ENCODE measurements around the gene ANKRD52.
"Not testable (repeated sequence)": the region's sequence is repeated elsewhere in the genome, so short reads cannot be mapped to it uniquely, and the experiment has no call there.

The ANKRD52 gene

DNA sequence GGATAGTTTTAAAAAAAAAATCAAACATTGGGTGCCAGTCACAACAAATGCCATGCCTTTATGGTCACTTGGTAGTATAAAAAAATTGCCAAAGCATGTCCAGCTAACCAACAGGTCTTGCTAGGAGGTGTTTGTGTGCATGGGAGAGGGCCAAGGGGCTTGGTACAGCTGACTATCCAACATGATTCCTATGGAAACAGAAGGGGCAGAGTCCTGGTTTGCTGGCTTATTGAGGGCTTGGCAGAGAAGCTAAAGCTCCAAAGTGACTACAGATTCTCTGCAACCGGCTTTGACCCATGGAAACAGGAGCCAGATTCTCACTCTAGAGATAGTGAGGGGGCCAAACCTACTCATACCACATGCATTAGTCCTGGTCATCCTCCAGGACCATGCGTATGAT lies 14.3 kb upstream of the ANKRD52 start:
- not testable (repeated sequence) for DNase-seq (ENCODE audit: low read depth in 3 of 3, low spot score in 1 of 3)

- no peak for DNase-seq (ENCODE audit: low read depth in 3 of 3, low spot score in 1 of 3)
These were observed 12.8 kb upstream of the ANKRD52 start for GRCh38 chr12:56271031-56271430.

DNA sequence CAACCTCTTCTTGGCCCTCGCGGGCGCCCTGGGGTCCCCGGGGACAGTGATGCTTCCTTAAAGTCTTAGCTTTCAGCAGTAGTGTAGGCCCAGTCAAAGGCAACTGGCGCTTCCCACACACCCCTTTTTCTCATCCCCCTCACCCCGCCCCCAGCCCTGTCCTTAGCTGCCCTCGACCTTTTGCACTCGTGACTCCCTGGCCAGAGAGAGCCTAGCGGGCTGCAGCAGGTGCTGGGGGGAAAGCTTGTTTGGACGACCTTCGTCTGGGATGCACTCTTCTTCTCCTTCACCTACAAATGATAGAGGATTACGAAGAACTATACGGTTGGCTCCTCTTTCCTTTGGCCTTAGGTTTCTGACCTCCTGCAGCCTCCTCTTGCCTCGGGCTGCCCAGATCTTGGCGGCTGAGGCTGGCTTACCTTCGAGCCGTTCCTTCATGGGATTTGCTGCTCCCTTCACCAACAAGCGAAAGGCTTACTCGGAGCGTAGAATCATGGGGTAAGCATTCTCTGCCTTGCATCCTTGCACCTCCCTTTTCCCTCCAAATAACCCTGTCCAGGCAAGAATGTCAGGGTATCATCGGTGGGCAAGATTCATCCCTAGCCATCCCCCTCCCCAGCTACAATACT lies 9.4 kb upstream of the ANKRD52 start:
- no peak for DNase-seq (ENCODE audit: low read depth in 3 of 3, low spot score in 1 of 3)

DNA sequence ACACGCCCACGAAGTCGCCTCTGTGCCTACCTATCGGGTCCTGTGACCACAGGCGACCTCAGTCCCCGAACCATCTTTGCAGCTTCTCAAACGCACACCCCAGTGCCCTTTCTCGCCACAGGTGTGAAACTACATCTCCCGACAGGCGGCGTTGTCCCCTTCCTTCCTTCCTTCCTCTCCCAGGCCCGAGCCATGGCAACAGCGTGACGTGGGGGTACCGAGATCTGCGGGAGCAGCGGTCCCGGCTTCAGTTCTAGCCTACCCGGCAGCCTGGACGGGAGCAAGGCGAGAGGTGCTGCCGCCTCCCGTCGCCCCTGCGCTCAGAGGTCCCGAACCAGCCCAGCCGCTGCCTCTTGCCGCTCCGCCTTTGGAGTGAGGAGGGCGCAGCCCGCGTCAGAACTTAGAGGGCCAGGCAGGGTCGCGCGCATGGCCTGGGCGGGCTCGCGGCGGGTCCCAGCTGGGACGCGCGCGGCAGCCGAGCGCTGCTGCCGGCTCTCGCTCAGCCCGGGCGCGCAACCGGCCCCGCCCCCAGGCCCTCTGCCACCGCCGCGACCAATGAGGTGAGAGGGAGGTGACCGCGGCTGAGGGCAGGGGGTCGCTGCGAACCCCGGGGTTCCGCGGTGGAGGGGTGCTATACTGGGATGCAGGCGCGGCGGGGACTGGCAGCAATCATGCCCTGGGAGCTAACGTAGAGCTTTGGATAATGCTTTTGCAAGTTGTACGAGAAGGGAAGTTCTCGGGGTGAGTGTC lies 8.7 kb upstream of the ANKRD52 start, which contains the start of gene COQ10A:
Gene COQ10A, plus strand, starts transcription at position 250 of the 750 bp plus-strand sequence. Its CDS starts 177 bp downstream, at position 427.
- DNase-seq (ENCODE audit: low read depth in 3 of 3, low spot score in 1 of 3): peak; percentile 68 to 77 (median 68)

DNA sequence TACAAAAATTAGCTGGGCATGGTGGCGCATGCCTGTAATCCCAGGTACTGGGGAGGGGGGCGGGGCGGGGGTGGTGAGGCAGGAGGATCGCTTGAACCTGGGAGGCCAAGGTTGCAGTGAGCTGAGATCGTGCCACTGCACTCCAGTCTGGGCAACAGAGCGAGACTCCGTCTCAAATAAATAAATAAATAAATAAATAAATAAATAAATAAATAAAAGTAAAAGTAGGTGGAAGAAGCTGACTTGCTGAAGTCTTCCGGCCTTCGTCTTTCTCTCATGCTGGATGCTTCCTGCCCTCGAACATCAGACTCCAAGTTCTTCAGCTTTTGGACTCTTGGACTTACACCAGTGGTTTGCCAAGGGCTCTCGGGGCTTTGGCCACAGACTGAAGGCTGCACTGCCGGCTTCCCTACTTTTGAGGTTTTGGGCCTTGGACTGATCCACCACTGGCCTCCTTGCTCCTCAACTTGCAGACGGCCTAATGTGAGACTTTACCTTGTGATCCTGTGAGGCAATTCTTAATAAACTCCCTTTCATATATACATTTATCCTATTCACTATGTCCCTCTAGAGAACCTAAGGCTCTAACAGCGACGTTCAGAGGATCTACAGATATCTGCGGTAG lies 8.0 kb upstream of the ANKRD52 start:
- DNase-seq (ENCODE audit: low read depth in 3 of 3, low spot score in 1 of 3): not testable (repeated sequence)

- DNase-seq (ENCODE audit: low read depth in 3 of 3, low spot score in 1 of 3): not testable (repeated sequence)
These were observed 4.8 kb upstream of the ANKRD52 start for GRCh38 chr12:56262955-56263354.

DNA sequence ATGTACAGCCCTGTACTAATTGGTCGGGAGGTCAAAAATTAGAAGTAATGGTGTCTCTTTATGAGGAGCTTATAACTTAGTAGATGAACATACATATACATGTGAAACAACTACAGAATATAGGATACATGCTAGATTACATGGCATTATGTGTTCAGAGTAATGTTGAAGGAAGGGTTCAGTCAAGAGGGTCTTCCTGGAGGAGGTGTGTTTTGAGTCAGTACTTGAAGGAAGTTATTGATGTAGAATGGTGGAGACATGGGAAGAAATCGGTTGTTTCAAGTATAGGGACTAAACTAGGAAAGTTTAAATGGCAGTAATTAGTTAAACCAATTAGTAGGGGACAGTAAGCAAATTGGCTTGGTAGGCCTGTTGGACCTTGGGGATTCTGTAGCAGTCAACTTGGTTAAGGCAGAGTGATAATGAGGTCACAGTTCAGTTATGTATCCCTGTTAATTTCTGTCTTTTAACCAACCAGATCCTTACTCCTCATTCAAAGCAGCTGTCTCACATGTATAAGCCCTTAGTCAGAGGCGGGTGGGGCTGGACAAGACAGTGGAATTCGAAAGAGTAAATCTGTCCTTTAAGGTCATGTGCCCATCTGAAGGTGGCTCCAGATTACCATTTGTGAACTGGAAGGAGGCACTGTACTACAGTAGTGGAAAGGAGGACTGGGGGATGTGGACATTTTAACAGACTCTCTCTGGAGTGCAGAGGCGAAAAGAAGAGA lies 3.5 kb upstream of the ANKRD52 start:
- no peak for DNase-seq (ENCODE audit: low read depth in 3 of 3, low spot score in 1 of 3)

GRCh38 chr12:56260921-56261320 lies 2.7 kb upstream of the ANKRD52 start:
- no peak for DNase-seq (ENCODE audit: low read depth in 3 of 3, low spot score in 1 of 3)

DNA sequence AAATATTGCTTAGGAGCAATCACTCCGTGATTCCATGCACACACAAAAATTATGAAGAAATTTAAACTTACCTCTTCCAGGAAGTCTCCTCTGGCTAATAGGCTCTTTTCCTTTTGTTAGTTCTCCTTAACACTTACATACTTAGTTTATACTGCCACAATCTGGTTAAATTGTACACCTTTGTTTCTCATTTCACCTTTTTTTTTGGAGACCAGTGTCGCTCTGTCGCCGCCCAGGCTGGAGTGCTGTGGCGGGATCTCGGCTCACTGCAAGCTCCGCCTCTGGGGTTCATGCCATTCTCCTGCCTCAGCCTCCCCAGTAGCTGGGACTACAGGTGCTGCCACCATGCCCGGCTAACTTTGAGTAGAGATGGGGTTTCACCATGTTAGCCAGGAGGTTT lies 2.2 kb upstream of the ANKRD52 start:
- no peak for DNase-seq (ENCODE audit: low read depth in 3 of 3, low spot score in 1 of 3)

- DNase-seq (ENCODE audit: low read depth in 3 of 3, low spot score in 1 of 3): no peak
These were observed 618 bp upstream of the ANKRD52 start for GRCh38 chr12:56258820-56259183.

DNA sequence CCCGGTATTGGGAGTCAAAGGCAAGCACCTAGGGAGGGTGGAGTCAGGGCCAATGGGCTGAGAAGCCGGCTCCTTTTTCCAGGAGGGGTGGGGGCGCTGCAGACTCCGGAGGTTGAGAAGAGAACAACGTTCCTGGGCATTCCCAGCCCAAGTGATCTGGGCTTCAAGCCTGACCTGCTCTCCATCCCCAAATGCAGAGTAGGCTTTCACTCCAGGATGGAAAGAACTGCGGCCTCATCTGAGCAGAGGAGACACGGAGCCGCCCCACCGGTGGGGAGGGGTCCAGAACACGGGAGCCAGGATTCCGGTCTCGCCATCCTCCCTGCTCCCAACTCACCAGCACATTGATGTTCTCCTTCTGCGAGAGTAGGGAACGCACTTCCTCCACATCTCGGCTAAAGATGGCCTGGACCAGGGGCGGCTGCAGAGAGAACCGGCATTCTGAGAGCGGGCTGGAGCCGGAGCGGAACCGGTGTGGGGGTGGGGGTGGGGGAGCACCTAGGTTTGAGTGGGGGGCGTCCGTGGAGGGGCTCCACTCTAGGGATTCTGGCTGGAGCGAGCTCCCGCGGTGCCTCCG lies 605 bp downstream of the ANKRD52 start:
- DNase-seq (ENCODE audit: low read depth in 3 of 3, low spot score in 1 of 3): no peak

DNA sequence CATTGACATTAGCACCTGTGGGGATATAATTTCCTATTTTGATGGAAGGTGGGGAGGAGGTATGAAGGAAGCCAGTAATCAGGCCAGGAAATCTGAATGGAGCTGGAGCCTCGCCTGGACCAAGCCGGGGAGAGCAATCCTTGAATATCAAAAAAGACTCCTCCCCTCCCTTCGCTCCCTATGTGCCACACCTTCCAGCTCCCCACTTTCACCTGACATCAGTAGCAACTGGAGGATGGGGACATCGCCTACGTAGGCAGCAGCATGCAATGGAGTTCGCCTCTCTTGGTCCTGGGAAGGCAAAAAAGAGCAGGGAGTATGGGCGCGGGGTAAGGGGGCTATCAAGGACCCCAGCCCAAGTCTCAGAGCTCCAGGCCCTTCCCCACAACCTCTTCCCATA lies 1.1 kb downstream of the ANKRD52 start:
- no peak for DNase-seq (ENCODE audit: low read depth in 3 of 3, low spot score in 1 of 3)

- no peak for DNase-seq (ENCODE audit: low read depth in 3 of 3, low spot score in 1 of 3)
These were observed 1.7 kb downstream of the ANKRD52 start for GRCh38 chr12:56256326-56256960.

DNA sequence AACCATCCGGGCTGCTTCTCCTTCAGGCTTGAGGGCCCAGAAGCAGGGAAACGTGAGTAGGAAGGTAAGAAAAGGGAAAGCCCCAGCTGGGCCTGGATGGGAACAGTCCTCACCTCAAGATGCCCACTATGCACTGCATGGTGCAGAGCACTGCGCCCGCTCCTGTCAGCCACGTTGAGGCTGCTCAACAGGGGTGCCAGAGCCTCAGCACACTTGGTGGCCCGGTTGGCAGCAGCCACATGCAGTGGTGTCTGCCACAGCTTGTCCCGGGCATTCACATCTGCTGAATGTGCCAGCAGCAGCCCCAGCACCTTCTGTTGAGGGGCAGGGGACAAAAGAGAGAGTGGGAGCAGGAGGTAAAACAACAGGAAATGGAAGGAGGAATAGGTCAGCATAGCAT lies 2.5 kb downstream of the ANKRD52 start:
- no peak for DNase-seq (ENCODE audit: low read depth in 3 of 3, low spot score in 1 of 3)

GRCh38 chr12:56253091-56253490 lies 5.1 kb downstream of the ANKRD52 start:
- DNase-seq (ENCODE audit: low read depth in 3 of 3, low spot score in 1 of 3): no peak

GRCh38 chr12:56252649-56253048 lies 5.5 kb downstream of the ANKRD52 start:
- DNase-seq (ENCODE audit: low read depth in 3 of 3, low spot score in 1 of 3): no peak

DNA sequence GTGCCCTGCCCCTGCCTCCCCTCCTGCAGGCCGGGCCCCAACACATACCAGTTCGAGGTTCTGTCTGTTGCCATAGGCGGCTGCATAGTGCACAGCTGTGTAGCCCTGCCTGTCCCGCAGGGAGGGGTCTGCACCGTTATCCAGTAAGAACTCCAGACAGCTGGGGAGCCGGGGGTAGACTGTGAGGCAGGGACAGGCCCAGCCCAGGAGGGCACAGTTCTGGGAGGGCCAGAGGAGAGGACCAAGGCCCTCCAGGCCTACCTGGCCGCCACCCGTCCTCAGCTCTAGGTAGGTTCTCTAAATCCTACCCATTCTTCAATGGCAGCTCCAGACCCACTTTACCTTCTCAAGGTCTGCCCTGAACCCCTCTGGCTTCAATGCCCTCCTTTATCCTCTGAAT lies 9.5 kb downstream of the ANKRD52 start:
- no peak for DNase-seq (ENCODE audit: low read depth in 3 of 3, low spot score in 1 of 3)

DNA sequence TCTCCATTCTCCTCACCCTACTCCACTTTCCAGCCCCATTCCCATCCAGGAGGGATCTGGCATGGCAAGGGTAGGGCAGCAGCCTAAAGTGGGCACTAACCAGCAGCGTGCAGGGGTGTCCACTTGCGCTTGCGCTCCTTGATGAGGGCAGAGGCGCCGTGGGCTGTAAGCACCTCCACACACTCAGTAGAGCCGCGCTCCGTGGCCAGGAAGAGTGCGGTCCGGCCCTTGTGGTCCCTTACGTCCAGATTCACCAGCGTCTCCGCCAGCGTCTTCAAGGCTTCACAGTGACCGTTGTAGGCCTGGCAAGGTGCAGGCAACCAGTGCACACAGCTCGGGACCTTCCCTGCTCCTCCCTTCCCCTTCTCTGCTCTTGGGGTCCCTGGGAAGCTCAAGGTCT lies 10.3 kb downstream of the ANKRD52 start:
- no peak for DNase-seq (ENCODE audit: low read depth in 3 of 3, low spot score in 1 of 3)

DNA sequence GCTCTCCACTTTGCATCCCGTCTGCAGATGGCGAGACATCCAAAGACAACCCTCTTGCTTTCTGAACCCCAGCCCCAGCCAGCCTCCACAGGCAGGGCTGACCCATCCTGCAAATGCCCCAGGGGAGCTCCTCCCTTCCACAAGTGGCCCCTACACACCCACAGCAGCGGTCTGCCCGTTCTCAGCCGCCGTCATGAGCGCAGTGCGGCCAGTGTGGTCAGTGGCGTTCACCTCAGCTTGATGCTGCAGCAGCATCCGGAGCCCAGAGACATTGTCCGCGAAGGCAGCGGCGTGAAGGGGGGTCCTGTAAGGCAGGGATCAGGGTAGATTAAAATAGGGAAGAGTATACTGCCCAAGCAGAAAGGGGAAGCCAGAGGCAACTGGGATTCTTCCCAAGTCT lies 13.7 kb downstream of the ANKRD52 start:
- no peak for DNase-seq (ENCODE audit: low read depth in 3 of 3, low spot score in 1 of 3)

DNA sequence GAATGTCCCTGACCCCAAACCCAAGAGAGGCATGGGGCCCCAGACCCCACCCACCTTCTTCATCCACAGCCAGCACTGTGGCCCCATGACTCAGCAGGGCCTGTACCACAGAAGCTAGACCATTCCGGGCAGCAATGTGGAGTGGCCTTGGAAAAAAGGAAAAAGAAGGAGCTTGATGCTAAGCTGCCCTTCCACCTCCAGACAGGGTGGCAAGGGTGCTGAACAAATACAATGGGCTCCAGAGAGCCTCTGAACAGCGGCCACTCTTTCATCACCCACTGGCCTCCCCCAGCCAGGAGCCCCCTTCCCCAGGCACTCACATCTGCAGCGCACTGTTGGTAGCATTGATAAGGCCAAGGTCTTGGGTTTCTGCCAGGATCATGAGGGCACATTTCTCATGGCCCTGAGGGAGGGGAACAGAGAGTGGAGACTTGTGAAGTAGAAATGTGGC lies 14.4 kb downstream of the ANKRD52 start:
- no peak for DNase-seq (ENCODE audit: low read depth in 3 of 3, low spot score in 1 of 3)

DNA sequence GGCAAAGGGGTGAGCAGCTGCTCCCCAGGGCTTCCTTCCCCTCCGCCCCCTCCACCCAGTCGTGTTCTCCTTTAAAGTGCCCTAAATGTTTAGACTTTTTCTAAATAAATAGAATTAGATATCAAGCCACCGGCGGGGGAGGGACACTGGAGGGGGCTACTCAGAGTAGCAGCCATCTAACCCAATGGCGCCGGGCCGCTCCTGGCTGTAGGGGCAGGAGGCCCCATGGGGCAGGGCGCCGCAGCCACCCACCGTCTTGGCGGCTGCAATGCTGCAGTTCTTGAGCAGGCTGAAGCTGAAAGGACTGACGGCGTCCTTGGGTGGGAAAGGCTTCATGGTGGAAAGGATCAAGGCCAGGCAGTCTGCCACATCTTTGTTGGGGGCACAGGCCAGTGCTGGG lies 15.2 kb downstream of the ANKRD52 start:
- DNase-seq (ENCODE audit: low read depth in 3 of 3, low spot score in 1 of 3): no peak

Data from stimulated activated CD4-positive, alpha-beta T cell treated with anti-CD3 and anti-CD28 coated beads, TNF-alpha, amount 100 ng/mL, for 1 hour (primary cell).